H9 (cell line): ENCODE results near the gene TBC1D23. TPM values are rescaled to one million over a fixed set of nuclear protein-coding genes. Genes with fewer than 3 reads are reported as not detected.

Experiments used
- DNase-seq: peaks from one replicate; pipeline ENCODE4 v3.0.0-alpha.2; 2017
- H2AFZ ChIP-seq: one replicate; pipeline ENCODE4 v1.6.1; 2013; ENCODE audit warnings: mild to moderate bottlenecking, low read length, control low read depth, moderate library complexity
- H2AK5ac ChIP-seq: 2 replicates; pipeline ENCODE4 v1.6.1; 2013; ENCODE audit warnings: low read length, control low read depth, mixed read lengths; ENCODE audit not compliant: insufficient read length
- H2BK120ac ChIP-seq: one replicate; pipeline ENCODE4 v1.6.1; 2013; ENCODE audit warnings: low read depth, mild to moderate bottlenecking, low read length, control low read depth, inconsistent platforms; ENCODE audit not compliant: poor library complexity, severe bottlenecking
- H2BK12ac ChIP-seq: 2 replicates; pipeline ENCODE4 v1.6.1; 2013; ENCODE audit warnings: low read length, control low read depth, mixed read lengths, low read depth; ENCODE audit not compliant: insufficient read length
- H2BK15ac ChIP-seq: 2 replicates; pipeline ENCODE4 v1.6.1; 2013; ENCODE audit warnings: low read depth, low read length, control low read depth
- H2BK20ac ChIP-seq: one replicate; pipeline ENCODE4 v1.6.1; 2013; ENCODE audit warnings: low read depth, mild to moderate bottlenecking, low read length, control low read depth, inconsistent platforms; ENCODE audit not compliant: poor library complexity, severe bottlenecking
- H2BK5ac ChIP-seq: 2 replicates; pipeline ENCODE4 v1.6.1; 2013; ENCODE audit warnings: low read length, control low read depth, mixed read lengths; ENCODE audit not compliant: insufficient read length
- H3K14ac ChIP-seq: 2 replicates; pipeline ENCODE4 v1.6.1; 2013; ENCODE audit warnings: low read length, control low read depth; ENCODE audit not compliant: insufficient read depth
- H3K18ac ChIP-seq: 2 replicates; pipeline ENCODE4 v1.6.1; 2013; ENCODE audit warnings: low read depth, mild to moderate bottlenecking, mixed read lengths, low read length, control low read depth; ENCODE audit not compliant: insufficient read length
- H3K23ac ChIP-seq: 2 replicates; pipeline ENCODE4 v1.6.1; 2013; ENCODE audit warnings: low read length, control low read depth, mixed read lengths, low read depth; ENCODE audit not compliant: insufficient read length
- H3K23me2 ChIP-seq: 2 replicates; pipeline ENCODE4 v1.6.1; 2013; ENCODE audit warnings: low read depth, mild to moderate bottlenecking, mixed read lengths, low read length, control low read depth; ENCODE audit not compliant: insufficient read length, poor library complexity, severe bottlenecking
- H3K27ac ChIP-seq: 2 replicates; pipeline ENCODE4 v1.5.1; 2013; ENCODE audit warnings: low read length, control low read depth, mixed read lengths, low read depth; ENCODE audit not compliant: insufficient read length
- H3K27me3 ChIP-seq: 2 replicates; pipeline ENCODE4 v1.6.1; 2013; ENCODE audit warnings: low read length, control low read depth, inconsistent platforms; ENCODE audit not compliant: insufficient read depth
- H3K4ac ChIP-seq: 2 replicates; pipeline ENCODE4 v1.6.1; 2013; ENCODE audit warnings: low read depth, mild to moderate bottlenecking, control low read depth, inconsistent platforms, low read length, moderate library complexity
- H3K4me1 ChIP-seq: 2 replicates; pipeline ENCODE4 v1.6.1; 2013; ENCODE audit warnings: low read length, control low read depth, inconsistent platforms; ENCODE audit not compliant: insufficient read depth
- H3K4me2 ChIP-seq: 2 replicates; pipeline ENCODE4 v1.6.1; 2013; ENCODE audit warnings: low read length, control low read depth, mixed read lengths; ENCODE audit not compliant: insufficient read length, insufficient read depth
- H3K56ac ChIP-seq: 2 replicates; pipeline ENCODE4 v1.6.1; 2013; ENCODE audit warnings: low read depth, mild to moderate bottlenecking, mixed read lengths, low read length, control low read depth; ENCODE audit not compliant: insufficient read length
- H3K79me1 ChIP-seq: 2 replicates; pipeline ENCODE4 v1.6.1; 2013; ENCODE audit warnings: low read depth, mild to moderate bottlenecking, moderate library complexity, low read length, control low read depth, inconsistent platforms; ENCODE audit not compliant: insufficient read depth, poor library complexity, severe bottlenecking
- H3K79me2 ChIP-seq: 2 replicates; pipeline ENCODE4 v1.6.1; 2013; ENCODE audit warnings: low read length, control low read depth, inconsistent platforms; ENCODE audit not compliant: insufficient read depth
- H3K9ac ChIP-seq: 2 replicates; pipeline ENCODE4 v1.6.1; 2013; ENCODE audit warnings: low read length, control low read depth, mixed read lengths; ENCODE audit not compliant: insufficient read length; ENCODE audit errors: extremely low read depth
- H3K9me3 ChIP-seq: one replicate; pipeline ENCODE4 v1.6.1; 2013; ENCODE audit warnings: low read depth, low read length, inconsistent platforms; ENCODE audit not compliant: control insufficient read depth
- H3T11ph ChIP-seq: one replicate; pipeline ENCODE4 v1.6.1; 2013; ENCODE audit warnings: mild to moderate bottlenecking, low read length, control low read depth, inconsistent platforms
- H4K20me1 ChIP-seq: one replicate; pipeline ENCODE4 v1.6.1; 2013; ENCODE audit not compliant: control insufficient read depth, insufficient read length, insufficient read depth
- H4K5ac ChIP-seq: 2 replicates; pipeline ENCODE4 v1.6.1; 2013; ENCODE audit warnings: low read depth, mild to moderate bottlenecking, mixed read lengths, low read length, control low read depth; ENCODE audit not compliant: insufficient read length
- H4K8ac ChIP-seq: replicated peaks from 2 replicates; pipeline ENCODE4 v1.6.1; 2013; ENCODE audit warnings: low read length, control low read depth, mixed read lengths, low read depth; ENCODE audit not compliant: insufficient read length
- H4K91ac ChIP-seq: 2 replicates; pipeline ENCODE4 v1.6.1; 2013; ENCODE audit warnings: low read depth, mild to moderate bottlenecking, moderate library complexity, mixed read lengths, low read length, control low read depth; ENCODE audit not compliant: insufficient read length
- H3K27ac Mint-ChIP-seq, 3 experiments: 2 replicates in 2 of 3; 3 replicates in 1 of 3; pipeline ENCODE4 v1.8.0; 2020 to 2021; ENCODE audit warnings: mixed read lengths in 3 of 3, mild to moderate bottlenecking in 1 of 3, moderate library complexity in 1 of 3
- H3K27me3 Mint-ChIP-seq: 2 replicates; pipeline ENCODE4 v1.8.0; 2021; ENCODE audit warnings: low read depth, mild to moderate bottlenecking, moderate library complexity, mixed read lengths
- H3K36me3 Mint-ChIP-seq, 3 experiments: 2 replicates in 2 of 3; 3 replicates in 1 of 3; pipeline ENCODE4 v1.8.0; 2020 to 2021; ENCODE audit warnings: low read depth in 3 of 3, mixed read lengths in 3 of 3; ENCODE audit not compliant: insufficient read depth in 1 of 3
- H3K4me1 Mint-ChIP-seq, 2 experiments: 2 replicates each; pipeline ENCODE4 v1.8.0; 2020; ENCODE audit warnings: mixed read lengths in 2 of 2
- H3K4me3 Mint-ChIP-seq, 2 experiments: 2 replicates in 1 of 2; 3 replicates in 1 of 2; pipeline ENCODE4 v1.8.0; 2020 to 2021; ENCODE audit warnings: mild to moderate bottlenecking in 2 of 2, mixed read lengths in 2 of 2, moderate library complexity in 1 of 2
- H3K9me3 Mint-ChIP-seq, 2 experiments: 2 replicates in 1 of 2; 3 replicates in 1 of 2; pipeline ENCODE4 v1.8.0; 2020; ENCODE audit warnings: mild to moderate bottlenecking in 2 of 2, mixed read lengths in 2 of 2, moderate library complexity in 1 of 2
- CTCF ChIP-seq: fragments of 200-600 bp; sonication (generic); conservative IDR thresholded peaks from 3 replicates; pipeline ENCODE4 v1.8.0; 2021; ENCODE audit warnings: antibody characterized with exemption, mild to moderate bottlenecking
- WGBS: extraction: QIAGEN DNeasy Blood & Tissue Kit; methylation state at CpG from one replicate; pipeline ENCODE4 v1.1.7; 2013; ENCODE audit warnings: missing lambda C conversion rate, low lambda C conversion rate, mixed read lengths; ENCODE audit not compliant: insufficient read length; ENCODE audit errors: extremely low coverage; 5-methylcytosine and 5-hydroxymethylcytosine counted together
- total RNA-seq: library from RNA; stranded (reverse); gene quantifications from 2 replicates; pipeline ENCODE4 v1.2.1, GENCODE V29; 2021

Gene TBC1D23
- total RNA-seq, 1 experiment from 2014 or later, result 37.1 TPM

DNA sequence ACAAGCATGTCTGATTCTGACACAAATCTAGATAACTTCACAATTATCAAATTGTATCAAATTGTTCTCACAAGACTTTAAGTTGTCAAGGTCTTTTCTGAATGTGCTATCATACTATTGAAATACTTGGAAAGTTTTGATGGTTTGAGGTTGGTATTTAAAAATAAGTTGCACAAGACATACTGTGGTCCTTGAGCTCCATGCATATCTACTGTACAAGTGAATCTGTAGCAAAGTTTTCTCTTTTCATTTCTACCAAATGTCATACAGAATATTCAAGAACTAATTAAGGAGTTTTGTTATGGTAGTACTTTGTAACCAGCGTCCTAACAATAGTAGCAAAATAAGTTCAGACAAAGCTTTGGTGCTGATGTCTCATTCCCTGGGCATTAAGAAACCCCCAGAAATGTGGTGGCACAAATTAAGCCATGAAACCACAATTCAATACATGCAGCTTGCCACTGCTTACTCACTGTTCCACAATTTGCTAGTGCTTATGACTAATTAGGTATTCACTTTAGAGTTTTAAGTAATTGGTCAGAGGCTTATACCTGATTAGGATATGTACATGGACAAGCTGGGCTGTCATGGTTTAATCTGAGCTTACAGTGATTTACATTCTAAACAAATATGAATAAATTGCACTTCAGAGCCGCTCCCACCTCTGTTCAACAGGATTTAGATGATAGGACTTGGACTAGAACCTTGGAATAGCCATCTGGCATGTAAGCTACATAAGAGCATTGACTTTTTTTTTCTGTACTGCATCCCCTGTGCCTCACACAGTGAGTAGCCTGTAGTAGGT, 8.8 kb downstream of the TBC1D23 start:
- Histone ChIP-seq H3T11ph (no peak overlapping the region), H2BK120ac (no peak overlapping the region), H4K8ac (no peak overlapping the region), H4K91ac (no peak overlapping the region), H3K4me2 (no peak overlapping the region), H3K9me3 (no peaks in the 10 kb centered on the region), H3K9ac (no peak overlapping the region), H2AK5ac (no peak overlapping the region), H2BK20ac (no peak overlapping the region), H3K4me1 (no peaks in the 10 kb centered on the region), H4K5ac (no peak overlapping the region), H3K56ac (no peak overlapping the region), H2BK12ac (no peak overlapping the region), H3K79me1 (no peaks in the 10 kb centered on the region), H3K14ac (no peak overlapping the region), H3K18ac (no peak overlapping the region), H4K20me1 (no peaks in the 10 kb centered on the region), H3K27ac (no peak overlapping the region), H3K23ac (no peak overlapping the region), H3K27me3 (no peaks in the 10 kb centered on the region), H2BK5ac (no peak overlapping the region), H3K23me2 (no peaks in the 10 kb centered on the region), H3K79me2 (no peaks in the 10 kb centered on the region), H2BK15ac (no peak overlapping the region), H2AFZ (no peak overlapping the region), H3K4ac (no peak overlapping the region)
- H3K4me1 Mint-ChIP-seq, result peaks cover 17 to 31% of the 10 kb centered on the region in 2 experiments
- H3K36me3 Mint-ChIP-seq, result no peaks in the 10 kb centered on the region
- no peak overlapping the region for H3K4me3 Mint-ChIP-seq
- H3K27ac Mint-ChIP-seq, result no peak overlapping the region
- no CpG with 5 or more reads among the region's 2 CpGs for WGBS
- H3K27me3 Mint-ChIP-seq, result no peaks in the 10 kb centered on the region
- no peak for TF ChIP-seq CTCF
- H3K9me3 Mint-ChIP-seq, result no peaks in the 10 kb centered on the region
- DNase-seq, result no peak
